ENCODE data around the gene CLEC4M.
"Not testable (repeated sequence)": the region's sequence is repeated elsewhere in the genome, so short reads cannot be mapped to it uniquely, and the experiment has no call there.

The CLEC4M gene

DNA sequence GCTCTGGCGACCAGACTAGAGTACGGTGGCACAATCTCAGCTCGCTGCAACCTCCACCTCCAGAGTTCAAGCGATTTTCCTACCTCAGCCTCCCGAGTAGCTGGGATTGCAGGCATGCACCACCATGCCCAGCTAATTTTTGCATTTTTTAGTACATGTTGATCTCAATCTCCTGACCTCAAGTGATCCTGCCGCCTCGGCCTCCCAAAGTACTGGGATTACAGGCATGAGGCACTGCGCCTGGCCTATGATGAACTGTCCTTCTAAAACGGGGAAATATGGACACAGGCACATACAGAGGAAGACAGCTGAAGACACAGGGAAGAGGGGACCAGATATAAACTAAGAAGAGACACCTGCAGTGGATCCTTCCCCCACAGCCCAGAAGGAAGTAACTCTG is 12.7 kb downstream of the CLEC4M start:
- no peak for DNase-seq

DNA sequence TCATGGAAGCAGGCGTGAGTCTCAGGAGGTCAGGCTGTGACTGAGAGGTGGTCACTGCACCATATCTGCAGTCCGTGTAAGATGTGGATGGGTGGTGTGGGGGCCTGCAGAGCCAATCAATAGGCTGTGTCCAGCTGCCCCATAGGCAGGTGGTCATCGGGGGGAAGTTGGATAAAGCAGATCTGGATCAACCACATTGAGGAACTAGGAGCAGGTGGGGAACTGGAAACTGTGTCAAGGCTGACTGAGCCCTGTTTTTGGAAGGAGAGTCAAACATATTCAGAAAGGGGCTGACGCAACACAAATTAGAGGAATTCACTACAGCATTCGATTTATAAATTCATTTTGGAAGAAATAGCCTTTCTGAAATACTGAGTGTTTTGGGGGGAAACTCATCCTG is 15.0 kb downstream of the CLEC4M start:
- DNase-seq: no peak

GRCh38 chr19:7779631-7780486 is 16.8 kb downstream of the CLEC4M start:
- DNase-seq: no peak

DNA sequence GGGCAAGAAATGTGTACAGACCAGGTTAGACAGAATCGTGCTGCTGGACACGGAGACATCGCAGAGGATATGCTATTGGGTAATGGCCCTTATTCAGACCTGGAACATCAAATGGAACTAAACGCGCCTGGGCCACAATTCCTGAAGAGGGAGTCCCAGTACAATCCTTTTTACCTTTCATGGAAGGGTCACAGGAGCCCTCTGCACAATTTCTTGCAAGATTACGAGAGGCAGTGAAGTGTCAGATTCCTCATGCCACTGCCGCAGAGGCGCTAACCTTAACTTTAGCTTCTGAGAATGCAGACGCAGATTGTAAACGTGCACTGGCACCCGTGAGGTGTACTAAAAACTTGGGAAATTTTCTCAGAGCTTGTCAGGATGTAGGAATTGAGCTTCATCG is 18.1 kb downstream of the CLEC4M start:
- no peak for DNase-seq

DNA sequence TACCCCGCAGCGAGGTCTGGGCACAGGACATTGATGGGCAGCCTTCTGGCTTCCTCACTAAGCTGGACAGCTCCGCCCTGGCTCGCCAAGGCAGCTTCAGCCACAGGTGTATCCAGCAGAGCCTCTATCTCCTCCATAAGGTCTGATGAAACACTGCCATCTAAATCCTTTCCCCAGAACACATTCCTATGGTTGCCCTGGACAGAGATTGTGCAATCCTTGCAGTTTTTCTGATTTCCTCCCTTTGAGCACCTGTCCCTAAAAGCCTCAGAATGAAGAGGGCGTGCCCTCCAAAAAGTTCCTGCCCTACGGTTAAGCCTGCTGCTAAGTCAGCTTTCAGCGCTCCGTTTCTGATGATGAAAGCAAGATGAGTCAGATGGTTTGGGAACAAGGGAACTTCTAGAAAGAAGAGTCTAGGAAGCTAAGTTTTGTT is 21.0 kb downstream of the CLEC4M start:
- no peak for DNase-seq

GRCh38 chr19:7784856-7785255 is 21.8 kb downstream of the CLEC4M start:
- no peak for DNase-seq

DNA sequence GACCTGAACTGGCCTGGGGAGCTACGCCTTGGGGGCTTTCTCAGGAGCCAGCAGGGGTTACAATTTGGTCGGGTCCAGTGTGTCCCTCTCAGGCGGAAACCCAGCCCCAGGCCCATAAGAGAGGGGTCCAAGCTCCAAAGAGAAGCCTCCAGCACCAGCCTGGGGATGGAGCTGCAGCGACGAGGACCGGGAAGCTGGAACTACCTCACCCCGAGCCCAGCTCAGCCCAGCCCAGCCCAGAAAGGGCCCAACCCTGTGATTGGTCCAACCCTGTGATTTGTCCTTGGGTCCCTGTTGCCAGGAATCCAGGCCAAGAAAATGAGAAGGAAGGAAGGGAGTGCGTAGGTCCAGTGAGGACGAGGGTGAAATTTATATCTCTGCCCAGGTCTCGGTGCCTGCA is 24.1 kb downstream of the CLEC4M start:
- no peak for DNase-seq

- DNase-seq: no peak
These were observed 24.6 kb downstream of the CLEC4M start for GRCh38 chr19:7787602-7788177.

GRCh38 chr19:7788178-7788932 is 25.3 kb downstream of the CLEC4M start:
- no peak for DNase-seq

GRCh38 chr19:7788933-7789323 is 25.9 kb downstream of the CLEC4M start:
- DNase-seq: no peak

GRCh38 chr19:7789447-7789846 is 26.4 kb downstream of the CLEC4M start:
- no peak for DNase-seq

DNA sequence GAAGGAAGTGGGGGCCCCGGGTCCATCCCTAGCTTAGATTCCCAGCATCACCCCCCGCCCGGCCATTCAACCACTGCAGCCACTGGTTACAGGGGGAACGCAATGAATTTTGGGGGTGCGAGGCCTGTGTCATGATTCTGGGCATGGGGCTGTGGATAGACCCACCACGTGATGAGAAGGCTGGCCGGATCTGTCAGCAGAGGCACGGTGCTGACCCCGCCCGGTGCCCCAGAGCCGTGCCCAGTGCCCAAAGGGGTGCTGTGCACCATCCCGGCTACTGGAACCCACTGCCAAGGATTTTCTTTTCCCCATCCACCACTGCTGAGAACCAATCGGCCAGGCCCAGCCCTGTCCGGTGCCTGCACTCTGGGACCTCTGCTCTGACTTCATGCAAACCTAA is 27.4 kb downstream of the CLEC4M start:
- DNase-seq: no peak

DNA sequence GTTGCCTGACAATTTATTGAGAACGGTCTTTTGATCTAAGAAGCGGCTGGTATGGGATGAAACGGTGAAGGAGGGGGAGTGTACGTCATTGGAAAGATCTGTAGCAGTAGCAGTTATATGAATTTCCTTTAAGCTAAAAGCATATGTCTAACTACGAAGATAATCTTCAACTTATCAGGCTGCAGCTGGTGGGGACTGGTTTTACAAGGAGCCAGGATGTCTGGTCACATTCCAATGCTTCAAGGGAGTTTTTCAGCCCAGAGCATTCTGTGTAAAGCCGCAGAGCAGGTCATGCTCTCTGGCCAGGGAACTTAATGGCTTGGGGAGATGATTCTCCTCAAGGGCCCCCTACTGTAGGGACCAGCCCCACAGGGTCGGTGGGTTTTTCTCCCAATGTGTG is 29.2 kb downstream of the CLEC4M start:
- no peak for DNase-seq

DNA sequence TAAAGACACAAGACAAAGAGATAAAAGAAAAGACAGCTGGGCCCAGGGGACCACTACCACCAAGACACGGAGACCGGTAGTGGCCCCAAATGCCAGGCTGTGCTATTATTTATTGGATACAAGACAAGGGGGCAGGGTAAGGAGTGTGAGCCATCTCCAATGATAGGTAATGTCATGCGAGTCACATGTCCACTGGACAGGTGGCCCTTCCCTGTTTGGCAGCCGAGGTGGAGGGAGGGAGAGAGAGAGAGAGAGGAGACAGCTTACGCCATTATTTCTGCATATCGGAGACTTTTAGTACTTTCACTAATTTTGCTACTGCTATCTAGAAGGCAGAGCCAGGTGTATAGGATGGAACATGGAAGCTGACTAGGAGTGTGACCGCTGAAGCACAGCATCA is 29.7 kb downstream of the CLEC4M start:
- not testable (repeated sequence) for DNase-seq

- DNase-seq: no peak
These were observed 30.4 kb downstream of the CLEC4M start for GRCh38 chr19:7793493-7793892.

DNA sequence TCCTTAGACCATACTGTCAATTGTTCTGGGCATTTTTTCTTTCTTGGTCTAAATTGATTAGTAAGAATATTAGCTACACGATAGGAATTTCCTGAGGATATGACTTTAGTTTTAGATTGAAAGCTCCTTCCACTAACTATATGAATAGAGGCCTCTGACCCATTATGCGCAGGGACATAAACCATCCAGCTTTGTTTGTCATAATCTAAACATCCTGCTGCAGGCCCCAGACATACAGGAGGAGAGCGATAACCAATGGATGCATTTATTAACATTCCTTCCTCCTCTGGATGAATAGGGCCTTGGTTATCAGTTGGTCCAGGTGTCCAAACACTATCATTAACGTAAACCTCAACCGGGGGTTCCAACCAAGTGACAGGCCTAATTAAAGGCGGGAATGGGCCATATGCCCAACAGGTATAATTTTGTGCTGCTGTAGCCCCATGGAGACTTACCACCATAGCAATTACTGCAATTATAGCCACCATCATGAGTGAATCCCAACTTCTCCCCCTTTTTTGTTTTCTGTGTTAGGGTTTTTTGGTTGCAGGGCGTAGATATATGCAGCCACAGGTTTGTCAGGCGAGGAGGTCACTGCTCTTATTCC is 32.6 kb downstream of the CLEC4M start:
- DNase-seq: no peak

DNA sequence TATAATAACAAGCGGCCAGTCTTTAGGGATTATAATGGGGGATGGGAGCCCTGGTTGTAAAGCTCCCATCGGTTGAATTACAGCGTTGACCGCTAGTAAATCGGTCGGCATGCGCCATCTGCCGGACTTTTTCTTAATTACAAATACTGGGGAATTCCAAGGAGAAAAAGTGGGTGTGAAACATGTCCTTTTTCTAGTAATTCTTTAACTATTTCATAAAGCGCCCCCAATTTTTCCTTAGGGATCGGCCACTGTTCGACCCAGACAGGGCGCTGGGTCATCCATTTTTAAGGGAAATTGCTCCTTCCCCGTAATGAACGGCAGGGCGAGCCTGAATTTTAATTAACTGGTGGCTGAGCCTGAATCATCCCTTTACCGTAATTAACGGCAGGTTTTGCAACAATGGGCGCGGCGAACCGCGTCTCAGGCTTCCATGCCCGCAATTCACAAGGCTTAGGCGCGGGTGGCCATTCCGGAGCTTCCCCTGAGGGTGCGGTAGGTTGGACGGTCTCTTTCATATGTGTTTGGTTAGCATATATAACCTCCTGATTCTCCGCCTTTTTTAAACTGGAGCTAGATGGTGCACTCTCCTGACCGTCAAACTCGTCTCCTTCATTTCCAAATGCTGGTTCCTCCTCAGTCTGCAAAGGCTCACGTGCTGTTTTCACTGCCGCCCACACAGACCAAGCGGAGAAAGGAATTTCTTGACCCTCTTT is 36.8 kb downstream of the CLEC4M start:
- peak; percentile 67 for DNase-seq

DNA sequence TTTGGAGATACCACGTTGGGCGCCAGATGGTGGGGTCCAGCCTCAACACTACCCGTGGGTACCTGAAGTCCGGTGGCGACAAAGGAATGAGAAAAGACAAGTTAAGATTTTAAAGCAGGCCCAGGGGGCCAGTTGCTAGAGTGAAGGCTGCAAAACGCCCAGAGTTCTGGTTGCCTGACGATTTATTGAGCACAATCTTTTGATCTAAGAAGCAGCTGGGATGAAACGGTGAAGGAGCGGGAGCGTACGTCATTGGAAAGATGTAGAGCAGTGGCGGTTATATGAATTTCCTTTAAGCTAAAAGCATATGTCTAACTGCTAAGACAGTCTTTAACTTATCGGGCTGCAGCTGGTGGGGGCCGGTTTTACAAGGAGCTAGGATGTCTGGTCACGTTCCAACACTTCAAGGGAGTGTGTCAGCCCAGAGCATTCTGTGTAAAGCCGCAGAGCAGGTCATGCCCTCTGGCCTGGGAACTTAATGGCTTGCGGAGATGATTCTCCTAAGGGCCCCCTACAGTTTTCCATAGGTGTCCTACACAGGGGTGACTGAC is 38.1 kb downstream of the CLEC4M start:
- no peak for DNase-seq

- no peak for DNase-seq
These were observed 43.2 kb downstream of the CLEC4M start for GRCh38 chr19:7806234-7806633.

DNA sequence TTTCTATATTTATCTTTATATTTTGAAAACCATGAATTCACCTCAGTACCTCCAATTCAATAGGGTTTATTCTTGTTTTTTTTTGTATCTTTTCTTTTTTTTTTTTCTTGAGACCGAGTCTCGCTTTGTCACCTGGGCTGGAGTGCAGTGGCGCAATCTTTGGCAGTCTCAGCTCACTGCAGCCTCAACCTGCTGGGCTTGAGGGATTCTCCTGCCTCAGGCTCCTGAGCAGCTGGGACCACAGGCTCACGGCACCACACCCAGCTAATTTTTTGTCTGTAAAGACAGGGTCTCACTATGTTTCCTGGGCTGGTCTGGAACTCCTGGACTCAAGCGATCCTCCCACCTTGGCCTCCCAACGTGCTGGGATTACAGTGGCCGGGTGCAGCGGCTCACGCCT is 43.8 kb downstream of the CLEC4M start:
- no peak for DNase-seq

- no peak for DNase-seq
These were observed 45.1 kb downstream of the CLEC4M start for GRCh38 chr19:7808108-7808507.

GRCh38 chr19:7811989-7812388 is 48.9 kb downstream of the CLEC4M start:
- no peak for DNase-seq

DNA sequence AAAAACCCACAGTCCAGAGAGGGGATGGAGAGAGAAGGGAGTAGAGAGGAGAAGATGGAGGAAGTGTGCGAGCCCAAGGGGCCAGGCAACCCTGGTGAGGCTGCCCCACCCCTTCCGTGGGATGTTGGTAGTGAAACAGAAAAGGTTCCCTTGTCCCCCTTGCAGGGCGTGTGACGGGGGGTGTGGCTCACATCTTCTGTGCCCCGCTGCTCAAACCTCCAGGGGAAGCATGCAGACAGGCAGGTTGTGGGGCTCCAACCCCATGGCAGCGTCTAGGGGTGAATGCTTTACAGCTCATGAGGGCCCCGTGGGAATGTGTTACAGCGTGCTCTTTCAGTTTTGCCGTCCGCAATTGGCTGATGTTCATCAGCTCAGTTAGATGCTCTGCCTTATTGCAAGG is 52.3 kb downstream of the CLEC4M start:
- no peak for DNase-seq
